ENCODE measurements around the gene SLC22A16.

Gene SLC22A16

DNA sequence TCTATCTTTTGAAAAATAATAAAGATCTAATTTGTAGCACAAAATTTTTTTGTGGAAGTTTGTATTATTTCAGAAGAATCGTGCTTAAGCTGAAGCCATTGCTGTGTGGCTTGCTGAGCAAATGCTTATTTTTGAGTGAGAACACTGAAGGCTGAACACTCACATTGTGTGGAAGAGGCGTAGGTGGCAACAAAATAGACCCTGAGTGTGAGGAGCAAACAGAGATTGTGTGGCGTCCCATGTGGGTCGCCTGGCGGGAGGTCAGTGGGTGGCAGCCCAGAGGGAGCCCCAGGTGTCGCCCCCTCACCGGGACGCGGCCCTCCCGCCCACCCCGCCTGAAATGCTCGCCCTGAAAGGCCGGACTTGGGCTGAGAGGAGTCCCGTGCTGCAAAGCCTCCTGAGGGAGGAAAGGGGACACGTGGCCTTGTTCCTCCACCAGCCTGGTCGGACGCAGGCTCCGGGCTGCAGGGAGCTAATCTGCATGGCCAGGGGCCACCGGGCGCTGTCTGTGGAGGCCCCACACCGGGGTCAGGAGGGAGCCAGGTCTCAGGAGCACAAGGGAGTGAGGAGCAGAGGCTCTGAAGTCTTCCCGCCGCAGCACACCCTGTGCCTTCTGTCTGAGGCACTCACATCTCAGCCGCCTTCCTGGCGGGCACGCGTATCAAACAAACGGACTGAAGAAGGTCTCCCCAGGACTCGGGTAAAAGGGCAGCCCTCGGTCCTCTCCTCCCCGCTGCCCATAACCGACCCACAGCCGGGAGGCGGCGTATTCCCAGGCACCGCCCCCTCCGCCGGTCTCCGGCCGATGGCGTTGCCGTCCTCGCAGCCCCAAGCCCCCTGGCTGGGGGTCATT, 77.0 kb downstream of the SLC22A16 start:
- FAIRE-seq, result no peak

DNA sequence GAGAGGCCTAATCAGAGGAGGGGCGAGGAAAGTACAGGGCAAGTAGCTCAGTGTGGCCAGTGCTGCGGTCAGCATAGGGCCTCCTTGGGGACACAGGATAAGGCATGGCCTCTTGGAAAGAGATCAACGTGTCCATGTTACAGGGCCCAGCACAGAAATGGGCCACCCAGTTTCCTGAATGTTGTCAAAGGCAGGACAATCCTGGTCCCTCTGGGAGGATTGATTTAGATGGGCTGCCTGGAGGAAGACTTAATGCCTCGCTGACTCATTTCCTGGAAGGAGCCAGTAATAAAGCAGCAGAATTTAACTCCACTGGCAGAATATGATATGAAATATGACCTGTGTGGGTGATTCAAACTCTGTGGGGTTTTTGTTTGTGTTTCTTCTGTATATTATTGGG, 77.6 kb downstream of the SLC22A16 start:
- no peak for FAIRE-seq

DNA sequence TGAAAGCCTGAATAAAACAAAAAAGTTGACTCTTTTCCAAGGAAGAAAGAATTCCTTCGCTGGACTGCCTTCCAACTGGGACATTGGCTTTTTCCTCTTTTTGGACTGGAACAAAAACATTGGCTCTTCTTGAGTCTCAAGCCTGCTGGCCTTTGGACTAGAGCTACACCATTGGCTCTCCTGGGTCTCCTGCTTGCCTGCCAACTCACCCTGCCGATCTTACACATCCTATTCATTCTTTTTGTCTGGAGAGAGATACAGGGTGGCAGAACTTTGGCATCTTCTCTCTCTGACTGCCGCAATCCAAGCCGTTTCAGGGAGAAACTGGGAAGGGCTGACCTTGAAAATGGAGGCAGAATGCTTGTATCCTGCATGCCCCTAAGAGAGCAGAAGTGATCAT, 81.2 kb downstream of the SLC22A16 start:
- no peak for FAIRE-seq

DNA sequence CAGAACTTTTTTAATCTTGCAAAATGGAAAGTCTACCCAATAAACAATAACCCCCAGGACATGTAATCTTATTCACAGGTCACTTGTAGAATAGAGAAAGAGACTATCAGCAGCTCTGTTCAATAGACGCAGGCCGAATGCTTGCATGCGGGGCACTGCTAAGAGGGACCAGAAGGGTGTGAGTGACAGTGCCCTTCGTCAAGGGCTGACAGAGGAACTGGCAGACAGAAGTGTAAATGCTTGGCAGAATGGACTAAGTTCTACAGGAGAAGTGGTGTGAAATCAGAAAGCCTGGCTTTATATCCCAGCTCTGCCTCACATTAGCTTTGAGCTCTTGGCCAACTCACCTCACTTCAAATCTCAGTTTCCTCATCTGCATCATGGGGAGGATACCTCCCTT, 82.0 kb downstream of the SLC22A16 start:
- FAIRE-seq, result no peak

DNA sequence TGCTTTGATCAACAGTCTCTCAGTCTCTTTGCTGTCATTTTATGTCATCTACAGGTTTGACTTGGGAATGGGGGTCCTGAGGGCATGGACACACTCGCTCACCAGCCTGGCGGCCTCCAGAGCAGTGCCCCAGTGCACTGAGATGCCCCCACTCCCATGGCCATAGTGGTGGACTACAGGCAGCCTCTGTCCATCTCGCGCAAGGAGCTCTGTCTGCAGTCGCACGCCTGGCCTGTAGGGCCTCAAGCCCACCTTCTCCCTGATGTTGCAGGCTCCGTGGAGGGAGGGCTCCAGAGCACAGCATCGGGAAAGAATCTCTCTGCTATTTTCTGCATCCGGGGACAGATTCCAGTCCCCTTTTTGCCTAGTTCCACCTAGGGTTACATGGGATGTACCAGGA, 83.7 kb downstream of the SLC22A16 start:
- FAIRE-seq, result no peak

DNA sequence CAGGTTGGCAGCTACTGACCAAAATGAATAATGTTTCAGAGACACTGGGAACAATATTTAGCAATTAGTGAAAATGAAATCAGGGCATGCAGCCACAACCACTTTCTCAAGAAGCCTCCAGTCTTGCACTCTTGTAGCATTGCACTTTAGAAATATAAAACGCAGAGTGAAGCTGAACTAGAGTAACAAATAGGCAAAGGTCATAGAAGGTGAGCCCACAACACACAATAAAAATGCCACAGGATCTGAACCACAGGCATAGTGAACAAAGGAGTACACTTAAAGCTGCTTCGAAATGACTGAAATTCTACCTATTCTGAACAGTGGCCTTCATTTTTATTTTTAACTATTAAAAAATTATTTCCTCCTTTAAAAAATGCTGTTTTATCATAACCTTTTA, 86.0 kb downstream of the SLC22A16 start:
- FAIRE-seq, result no peak

DNA sequence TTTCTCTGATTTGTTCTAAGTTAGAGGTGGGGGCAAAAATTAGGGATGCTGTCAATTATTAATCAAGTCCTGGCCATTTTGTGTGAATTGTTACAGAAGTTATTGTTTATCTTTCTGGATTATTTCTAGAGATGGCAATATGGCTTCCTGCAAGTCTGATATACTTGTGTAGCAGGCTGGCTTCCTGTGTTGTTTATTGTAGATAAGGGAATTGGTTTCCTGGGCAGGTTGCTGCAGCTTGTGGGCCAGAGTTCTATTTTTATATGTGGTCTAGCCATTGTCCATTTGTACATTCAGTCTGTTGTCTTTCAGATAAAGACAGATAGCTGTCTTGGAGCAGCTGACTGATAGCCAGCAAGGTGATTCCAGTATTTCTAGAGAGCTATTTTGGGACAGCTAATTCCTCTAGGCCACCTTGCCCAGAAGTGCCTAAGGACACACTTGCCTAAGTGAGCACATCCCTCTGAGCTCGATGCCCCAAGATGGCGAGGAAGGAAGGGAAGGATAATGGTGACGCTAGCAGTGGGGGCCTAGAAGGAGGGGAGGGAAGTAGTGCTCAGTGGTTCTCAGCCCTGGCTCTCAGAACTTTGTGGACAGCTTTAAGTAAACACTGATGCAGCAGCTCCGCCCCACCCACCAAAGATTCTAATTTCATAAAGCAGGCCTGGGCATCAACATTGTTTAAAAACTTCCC, 86.6 kb downstream of the SLC22A16 start:
- FAIRE-seq, result no peak

DNA sequence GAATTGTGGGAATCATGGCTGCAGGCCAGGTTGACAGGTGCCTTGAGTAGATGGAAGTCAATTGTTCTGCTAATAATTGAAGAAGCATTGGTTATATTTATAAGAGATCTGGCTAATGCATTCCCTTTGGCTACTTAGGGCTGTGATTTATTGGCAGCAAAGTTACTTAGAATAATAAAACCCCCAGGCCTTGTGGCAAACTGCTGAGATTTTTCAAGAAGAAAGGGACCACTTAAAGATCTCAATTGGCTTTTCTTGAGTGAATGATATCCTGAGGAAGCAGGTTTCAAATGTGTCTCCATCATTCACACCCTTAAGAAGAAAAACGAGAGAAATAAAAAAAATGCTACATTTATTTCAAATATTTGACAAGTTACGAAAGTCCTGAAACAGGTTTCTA, 88.4 kb downstream of the SLC22A16 start:
- no peak for FAIRE-seq

DNA sequence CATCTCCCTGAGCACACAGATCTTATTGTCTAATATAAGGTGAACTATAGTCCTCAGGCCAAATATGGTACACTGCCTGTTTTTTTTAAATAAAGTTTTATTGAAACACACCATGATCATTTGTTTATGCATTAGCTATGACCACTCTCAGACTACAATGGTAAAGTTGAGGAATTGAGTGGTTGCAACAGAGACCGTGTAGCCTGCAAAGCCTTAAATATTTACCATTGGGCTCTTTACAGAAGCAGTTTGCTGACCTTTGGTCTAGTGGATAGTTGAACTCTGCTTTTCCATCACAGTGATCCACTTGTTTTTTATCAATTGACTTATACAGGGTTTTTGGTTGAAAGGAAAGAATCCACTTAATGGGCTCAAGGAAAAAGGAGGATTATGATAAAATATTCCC, 91.0 kb downstream of the SLC22A16 start:
- FAIRE-seq, result no peak

DNA sequence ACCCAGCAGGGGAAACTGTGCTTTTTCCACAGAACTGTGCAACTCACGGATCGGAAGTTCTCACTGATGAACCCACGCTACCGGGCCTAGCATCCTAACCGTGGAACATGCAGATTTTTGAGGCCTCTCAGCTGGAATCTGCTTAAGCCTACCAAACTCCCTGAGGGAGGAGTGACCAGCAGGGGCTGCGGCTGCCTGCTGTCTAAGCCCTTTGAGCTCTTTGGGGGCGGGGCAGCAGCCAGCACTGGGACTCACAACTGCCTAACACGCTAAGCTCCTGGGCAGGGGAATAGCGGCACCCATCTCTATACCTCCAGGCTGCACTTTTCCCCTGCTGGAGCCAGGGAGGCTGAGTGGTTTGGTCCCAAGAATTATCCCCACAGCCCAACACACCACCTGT, 97.9 kb downstream of the SLC22A16 start:
- no peak for FAIRE-seq

Measured in islet of Langerhans (tissue), 1 donor.